Uterus (tissue), 4 donors: ENCODE data around the gene OLFML2A. TPM values are rescaled to one million over a fixed set of nuclear protein-coding genes. Genes with fewer than 3 reads are reported as not detected.
A peak's percentile ranks its signal among the peaks of the same experiment; 100 is the strongest.

Experiments
- DNase-seq, 2 donors: peaks; one replicate each; pipeline ENCODE4 v3.0.0-alpha.2; 2019 to 2020
- H3K27ac ChIP-seq, 2 donors: fragments of 200-600 bp; sonication (generic); 1 replicate in 1 of 2; 2 replicates in 1 of 2; pipeline ENCODE4 v1.5.1; 2016 to 2018
- H3K27me3 ChIP-seq, 2 donors: fragments of 200-600 bp; sonication (generic); one replicate each; pipeline ENCODE4 v1.5.1; 2018 to 2019; ENCODE audit warnings: control low read depth in 1 of 2
- H3K36me3 ChIP-seq, 2 donors: fragments of 200-600 bp; sonication (generic); one replicate each; pipeline ENCODE4 v1.5.1; 2019; ENCODE audit warnings: control low read depth in 1 of 2
- H3K4me1 ChIP-seq, 2 donors: fragments of 200-600 bp; sonication (generic); one replicate each; pipeline ENCODE4 v1.5.1; 2018 to 2019; ENCODE audit warnings: control low read depth in 1 of 2
- H3K4me3 ChIP-seq, 2 donors: fragments of 200-600 bp; sonication (generic); 1 replicate in 1 of 2; 2 replicates in 1 of 2; pipeline ENCODE4 v1.5.1; 2018 to 2019; ENCODE audit warnings: mild to moderate bottlenecking in 1 of 2
- H3K9me3 ChIP-seq, 2 donors: fragments of 200-600 bp; sonication (generic); one replicate each; pipeline ENCODE4 v1.5.1; 2019; ENCODE audit warnings: control low read depth in 1 of 2
- POLR2A ChIP-seq, 2 donors: fragments of 450-650 bp; IDR thresholded peaks; one replicate each; pipeline ENCODE4 v1.6.1; 2016; ENCODE audit warnings: antibody characterized with exemption in 2 of 2, mild to moderate bottlenecking in 1 of 2, moderate library complexity in 1 of 2
- intact Hi-C: fragments of 100-400 bp; cut with DNase I; formaldehyde crosslinking; loops from one replicate; pipeline ENCODE4 v1.15.1; 2023; ENCODE audit warnings: low total_unique reads
- total RNA-seq, 4 donors: library from RNA; depleted of rRNA in 3 of 4; stranded (reverse); fragments of >200 nt in 3 of 4; gene quantifications; one replicate each; pipeline versions ENCODE4 v1.1.0 to v1.2.4, GENCODE V29; 2014 to 2023
- TF ChIP-seq, protein P1 (sequence below), 4 experiments: fragments of 200-600 bp in 2 of 4; fragments of 450-650 bp in 2 of 4; sonication (generic) in 2 of 4; IDR thresholded peaks; one replicate each; pipeline ENCODE4 v1.5.1; 2016 to 2019; ENCODE audit warnings: antibody characterized with exemption in 4 of 4, mild to moderate bottlenecking in 2 of 4, moderate library complexity in 1 of 4
- donor health status: DM: yes; HTN: yes; CAD: no.

Gene OLFML2A
- total RNA-seq, 4 donors from 2014 or later: 21.3 to 86.5 (median 71.8) TPM

DNA sequence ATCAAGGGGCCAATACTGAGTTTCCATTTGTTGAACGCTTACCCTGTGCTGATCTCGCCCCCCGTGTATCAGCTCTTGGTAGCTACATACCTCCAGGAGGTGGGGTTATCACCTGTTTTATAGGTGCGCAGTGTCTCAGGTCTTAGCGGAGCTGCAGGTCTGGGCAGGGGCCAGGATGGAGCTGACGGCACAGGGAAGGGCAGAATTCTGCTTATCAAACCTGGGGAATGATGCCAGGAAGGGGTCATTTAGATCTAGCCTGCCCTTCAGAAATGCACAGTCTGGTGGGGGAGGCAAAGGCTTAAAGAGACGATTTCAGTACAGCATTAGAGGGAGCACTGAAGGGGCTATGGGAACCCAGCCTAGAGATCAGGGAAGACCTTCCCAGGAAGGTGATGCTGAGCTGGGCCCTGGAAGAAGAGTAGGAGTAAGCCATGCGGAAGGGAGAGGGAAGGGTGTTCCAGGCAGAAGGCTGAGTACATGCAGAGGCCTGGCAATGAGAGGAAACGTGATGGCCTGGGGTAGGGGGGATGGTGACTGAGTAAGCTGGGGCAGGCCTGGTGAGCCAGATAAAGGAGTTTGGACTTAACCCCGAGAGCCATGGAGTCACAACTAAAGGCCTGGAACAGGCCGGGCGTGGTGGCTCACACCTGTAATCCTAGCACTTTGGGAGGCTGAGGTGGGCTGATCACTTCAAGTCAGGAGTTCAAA is 31.5 kb downstream of the OLFML2A start:
- H3K36me3 ChIP-seq: no peaks in the 10 kb centered on the region
- no peaks in the 10 kb centered on the region for H3K27me3 ChIP-seq
- H3K27ac ChIP-seq: no peak overlapping the region
- no peak overlapping the region for H3K4me3 ChIP-seq
- H3K9me3 ChIP-seq: no peaks in the 10 kb centered on the region
- H3K4me1 ChIP-seq: peaks cover 0 to 10% of the 10 kb centered on the region in 2 donors
- intact Hi-C loops: no loop called here
- TF ChIP-seq, protein P1, sequence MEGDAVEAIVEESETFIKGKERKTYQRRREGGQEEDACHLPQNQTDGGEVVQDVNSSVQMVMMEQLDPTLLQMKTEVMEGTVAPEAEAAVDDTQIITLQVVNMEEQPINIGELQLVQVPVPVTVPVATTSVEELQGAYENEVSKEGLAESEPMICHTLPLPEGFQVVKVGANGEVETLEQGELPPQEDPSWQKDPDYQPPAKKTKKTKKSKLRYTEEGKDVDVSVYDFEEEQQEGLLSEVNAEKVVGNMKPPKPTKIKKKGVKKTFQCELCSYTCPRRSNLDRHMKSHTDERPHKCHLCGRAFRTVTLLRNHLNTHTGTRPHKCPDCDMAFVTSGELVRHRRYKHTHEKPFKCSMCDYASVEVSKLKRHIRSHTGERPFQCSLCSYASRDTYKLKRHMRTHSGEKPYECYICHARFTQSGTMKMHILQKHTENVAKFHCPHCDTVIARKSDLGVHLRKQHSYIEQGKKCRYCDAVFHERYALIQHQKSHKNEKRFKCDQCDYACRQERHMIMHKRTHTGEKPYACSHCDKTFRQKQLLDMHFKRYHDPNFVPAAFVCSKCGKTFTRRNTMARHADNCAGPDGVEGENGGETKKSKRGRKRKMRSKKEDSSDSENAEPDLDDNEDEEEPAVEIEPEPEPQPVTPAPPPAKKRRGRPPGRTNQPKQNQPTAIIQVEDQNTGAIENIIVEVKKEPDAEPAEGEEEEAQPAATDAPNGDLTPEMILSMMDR (IDR thresholded peaks at IDR 0.05): no peak
- TF ChIP-seq POLR2A (IDR thresholded peaks at IDR 0.05): no peak
- no peak for DNase-seq

DNA sequence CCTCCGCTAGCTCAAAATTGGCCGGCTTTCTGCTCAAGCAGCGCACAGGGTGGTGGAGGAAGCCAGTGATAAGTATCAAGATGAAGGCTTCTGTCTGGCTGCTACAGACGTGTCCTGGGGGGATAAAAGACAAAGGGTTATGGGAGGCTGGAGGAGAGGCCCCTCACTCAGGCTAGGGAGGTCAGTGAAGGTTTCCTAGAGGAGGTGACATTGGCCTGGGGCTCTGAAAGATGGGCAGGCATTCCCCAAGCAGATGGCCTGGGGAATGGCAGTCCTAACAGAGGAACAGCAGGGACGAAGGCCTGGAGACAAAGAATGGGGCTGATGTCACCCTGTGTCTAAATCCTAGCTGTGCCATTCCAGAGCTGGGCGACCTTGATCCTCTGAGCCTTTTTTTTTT is 32.3 kb downstream of the OLFML2A start:
- TF ChIP-seq, protein P1 (IDR thresholded peaks at IDR 0.05): no peak
- TF ChIP-seq POLR2A (IDR thresholded peaks at IDR 0.05): no peak
- no peaks in the 10 kb centered on the region for H3K36me3 ChIP-seq
- H3K27ac ChIP-seq: no peak overlapping the region
- no peak for DNase-seq
- peaks cover 0 to 10% of the 10 kb centered on the region in 2 donors for H3K4me1 ChIP-seq
- no peaks in the 10 kb centered on the region for H3K27me3 ChIP-seq
- no peaks in the 10 kb centered on the region for H3K9me3 ChIP-seq
- H3K4me3 ChIP-seq: no peak overlapping the region
- intact Hi-C loops: no loop called here

DNA sequence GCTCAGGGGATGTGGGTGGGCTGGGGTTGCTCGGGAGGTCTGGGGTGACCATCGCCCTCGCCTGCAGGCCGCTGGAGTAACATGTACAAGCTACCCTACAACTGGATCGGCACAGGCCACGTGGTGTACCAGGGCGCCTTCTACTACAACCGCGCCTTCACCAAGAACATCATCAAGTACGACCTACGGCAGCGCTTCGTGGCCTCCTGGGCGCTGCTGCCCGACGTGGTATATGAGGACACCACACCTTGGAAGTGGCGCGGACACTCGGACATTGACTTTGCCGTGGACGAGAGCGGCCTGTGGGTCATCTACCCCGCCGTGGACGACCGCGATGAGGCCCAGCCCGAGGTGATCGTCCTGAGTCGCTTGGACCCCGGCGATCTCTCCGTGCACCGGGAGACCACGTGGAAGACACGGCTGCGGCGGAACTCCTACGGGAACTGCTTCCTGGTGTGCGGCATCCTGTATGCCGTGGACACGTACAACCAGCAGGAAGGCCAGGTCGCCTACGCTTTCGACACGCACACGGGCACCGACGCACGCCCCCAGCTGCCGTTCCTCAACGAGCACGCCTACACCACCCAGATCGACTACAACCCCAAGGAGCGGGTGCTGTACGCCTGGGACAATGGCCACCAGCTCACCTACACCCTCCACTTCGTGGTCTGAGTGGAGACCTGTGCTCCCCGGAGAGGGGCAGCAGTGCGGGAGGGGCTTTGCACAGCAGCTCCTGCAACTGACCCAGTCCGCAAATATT is 33.0 kb downstream of the OLFML2A start:
- H3K27ac ChIP-seq: peak overlapping the region; percentile 84 to 89
- no peaks in the 10 kb centered on the region for H3K27me3 ChIP-seq
- intact Hi-C loops: no loop called here
- no peak for DNase-seq
- TF ChIP-seq, protein P1 (IDR thresholded peaks at IDR 0.05): no peak
- no peak for TF ChIP-seq POLR2A (IDR thresholded peaks at IDR 0.05)
- peaks cover 0 to 10% of the 10 kb centered on the region in 2 donors for H3K4me1 ChIP-seq
- no peaks in the 10 kb centered on the region for H3K9me3 ChIP-seq
- H3K36me3 ChIP-seq: no peaks in the 10 kb centered on the region
- H3K4me3 ChIP-seq: no peak overlapping the region

DNA sequence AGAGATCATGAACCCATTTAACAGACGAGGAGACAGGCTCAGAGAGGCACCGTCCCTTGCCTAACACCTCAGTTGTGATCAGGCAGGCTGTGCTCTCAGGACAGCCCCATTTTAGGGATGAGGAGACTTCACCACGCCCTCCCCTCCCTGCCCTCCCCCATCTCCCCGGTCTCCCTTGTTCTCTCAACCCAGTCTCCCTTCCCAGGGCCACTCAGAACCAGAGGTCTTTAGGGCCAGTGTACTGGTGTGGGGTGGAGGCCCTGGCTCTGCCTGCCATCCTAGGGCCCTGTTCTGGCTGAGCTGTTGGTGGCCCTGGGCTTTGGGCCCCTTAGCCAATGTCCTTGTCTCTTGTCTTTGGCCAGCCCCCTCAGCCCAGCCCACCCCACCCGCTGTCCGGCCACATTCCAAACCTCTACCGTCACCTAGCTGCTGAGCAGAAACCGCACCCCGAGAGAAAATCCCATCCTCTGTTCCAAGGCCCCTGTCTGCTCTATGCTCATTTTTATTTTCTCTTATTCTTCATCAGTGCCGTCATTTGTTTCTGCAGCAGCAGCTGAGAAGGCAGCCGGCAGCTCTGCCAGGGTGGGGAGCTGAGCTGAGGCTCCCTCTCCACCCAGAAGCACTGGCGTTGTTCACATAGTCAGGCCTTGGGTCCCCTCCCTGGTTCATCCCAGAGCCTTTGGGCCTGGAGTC is 33.9 kb downstream of the OLFML2A start:
- Histone ChIP-seq H3K27me3 (no peaks in the 10 kb centered on the region), H3K4me1 (peaks cover 0 to 10% of the 10 kb centered on the region in 2 donors), H3K4me3 (no peak overlapping the region), H3K36me3 (no peaks in the 10 kb centered on the region), H3K9me3 (no peaks in the 10 kb centered on the region), H3K27ac (peak overlapping the region; percentile 84 to 89)
- TF ChIP-seq POLR2A (IDR thresholded peaks at IDR 0.05): no peak
- TF ChIP-seq, protein P1 (IDR thresholded peaks at IDR 0.05): no peak
- intact Hi-C loops: no loop called here
- no peak for DNase-seq
